NOMO-1 treated with dmso at 0.1 percent for 144 hours (cell line): ENCODE results near the gene NT5C1A.

Experiments used
- DNase-seq: peaks from one replicate; lab custom pipeline; 2025; ENCODE audit not compliant: unreplicated experiment; lab: John Stamatoyannopoulos, UW

NT5C1A gene

GRCh38 chr1:39663559-39663958, 8.3 kb downstream of the NT5C1A start:
- DNase-seq = no peak

- DNase-seq = no peak
Measured at GRCh38 chr1:39662861-39663260, 9.0 kb downstream of the NT5C1A start.

- DNase-seq = no peak
Measured at GRCh38 chr1:39659538-39659937, 12.4 kb downstream of the NT5C1A start.

- DNase-seq = no peak
Measured at GRCh38 chr1:39659110-39659509, 12.8 kb downstream of the NT5C1A start.

- peak; percentile 28 for DNase-seq
Measured at GRCh38 chr1:39657923-39658485, 13.9 kb downstream of the NT5C1A start.

- no peak for DNase-seq
Measured at GRCh38 chr1:39657402-39657801, 14.5 kb downstream of the NT5C1A start.

- no peak for DNase-seq
Measured at GRCh38 chr1:39656391-39656790, 15.5 kb downstream of the NT5C1A start.

- no peak for DNase-seq
Measured at GRCh38 chr1:39655578-39656268, 16.2 kb downstream of the NT5C1A start.

GRCh38 chr1:39654291-39654690, 17.6 kb downstream of the NT5C1A start:
- DNase-seq = no peak

- DNase-seq = peak; percentile 46
Measured at GRCh38 chr1:39653546-39654031, 18.3 kb downstream of the NT5C1A start.

GRCh38 chr1:39652554-39652953, 19.4 kb downstream of the NT5C1A start:
- DNase-seq = no peak

GRCh38 chr1:39652105-39652504, 19.8 kb downstream of the NT5C1A start:
- no peak for DNase-seq

- DNase-seq = no peak
Measured at GRCh38 chr1:39650431-39650830, 21.5 kb downstream of the NT5C1A start.

GRCh38 chr1:39649636-39650185, 22.2 kb downstream of the NT5C1A start:
- DNase-seq = no peak

GRCh38 chr1:39648496-39648895, 23.4 kb downstream of the NT5C1A start:
- DNase-seq = no peak

GRCh38 chr1:39647247-39647646, 24.7 kb downstream of the NT5C1A start:
- no peak for DNase-seq

- DNase-seq = no peak
Measured at GRCh38 chr1:39646232-39647081, 25.4 kb downstream of the NT5C1A start.

GRCh38 chr1:39645411-39646043, 26.4 kb downstream of the NT5C1A start:
- no peak for DNase-seq

- DNase-seq = no peak
Measured at GRCh38 chr1:39643705-39644104, 28.2 kb downstream of the NT5C1A start.

GRCh38 chr1:39642796-39643195, 29.1 kb downstream of the NT5C1A start:
- no peak for DNase-seq

- no peak for DNase-seq
Measured at GRCh38 chr1:39640861-39641260, 31.0 kb downstream of the NT5C1A start.
